Measurements from ENCODE around the gene EBLN1.

GRCh38 chr10:22226599-22226998 is 8.8 kb upstream of the EBLN1 start:
- TF ChIP-seq CTCF (IDR thresholded peaks at IDR 0.05; ENCODE audit: poor library complexity, severe bottlenecking) (no peak), REST (IDR thresholded peaks at IDR 0.05; ENCODE audit: borderline replicate concordance) (no peak), EZH2 (IDR thresholded peaks at IDR 0.05; ENCODE audit: borderline replicate concordance, insufficient read depth, low read length, poor library complexity, severe bottlenecking) (no peak)
